ENCODE data around the gene CPLX1.

The CPLX1 gene

GRCh38 chr4:832108-832507, 6.2 kb upstream of the CPLX1 start:
- no peak for DNase-seq

DNA sequence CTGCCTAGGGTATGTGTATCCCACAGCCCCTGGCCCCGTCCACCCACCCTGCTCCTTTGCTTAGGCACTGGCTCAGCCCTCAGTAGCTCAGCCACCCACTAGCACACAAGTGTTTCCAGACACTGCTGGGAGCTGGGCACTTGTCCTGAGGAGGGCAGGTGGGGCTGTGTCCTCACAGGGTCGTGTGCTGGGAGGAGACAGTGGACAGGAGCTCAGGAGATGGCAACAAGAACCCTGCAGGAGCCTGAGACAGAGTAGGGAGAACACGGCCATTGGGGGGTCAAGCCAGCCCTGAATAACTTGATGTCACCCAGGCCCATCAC, 5.5 kb upstream of the CPLX1 start:
- no peak for DNase-seq

DNA sequence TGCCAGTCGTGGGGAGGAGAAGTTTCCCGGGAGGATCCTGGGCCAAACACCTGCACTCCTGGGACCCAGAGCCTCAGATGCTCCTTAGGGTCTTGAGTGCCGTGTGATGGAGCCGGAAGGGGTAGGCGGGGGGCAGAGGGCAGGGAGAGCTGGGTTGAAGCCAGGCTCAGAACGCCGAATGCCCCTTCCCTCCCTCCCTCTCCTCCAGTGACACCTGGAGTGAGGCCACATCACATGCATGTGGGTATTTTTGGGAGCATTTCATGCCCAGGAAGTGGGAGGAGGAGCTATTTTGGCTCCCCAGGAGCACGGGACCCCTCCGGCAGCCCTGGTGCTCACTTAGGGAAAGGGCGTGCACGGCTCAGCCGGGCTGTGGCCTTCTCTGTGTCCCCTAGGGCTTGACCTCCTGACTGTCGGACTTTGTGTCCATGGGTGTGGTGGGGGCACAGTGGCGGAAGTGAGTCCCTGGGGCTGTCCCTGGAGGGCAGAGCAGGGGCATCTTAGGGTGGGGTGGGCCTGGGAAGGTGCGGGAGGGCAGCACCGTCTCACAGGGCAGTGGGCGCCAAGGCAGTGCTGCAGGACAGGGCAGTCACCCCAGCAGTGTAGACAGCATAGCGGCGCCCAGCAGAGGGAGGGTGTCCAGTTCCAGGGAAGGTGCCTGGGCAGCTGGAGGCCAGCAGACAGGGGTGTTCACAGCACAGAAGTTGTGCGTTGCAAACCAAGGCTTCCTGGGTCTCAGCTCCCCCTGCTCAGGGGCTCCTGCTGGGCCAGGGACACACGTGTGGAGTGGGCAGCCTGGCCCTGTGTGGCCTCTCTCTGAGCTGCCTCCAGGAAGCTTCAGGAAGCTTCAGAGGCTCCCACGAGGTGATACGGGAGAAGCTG, 4.9 kb upstream of the CPLX1 start:
- no peak for DNase-seq

DNA sequence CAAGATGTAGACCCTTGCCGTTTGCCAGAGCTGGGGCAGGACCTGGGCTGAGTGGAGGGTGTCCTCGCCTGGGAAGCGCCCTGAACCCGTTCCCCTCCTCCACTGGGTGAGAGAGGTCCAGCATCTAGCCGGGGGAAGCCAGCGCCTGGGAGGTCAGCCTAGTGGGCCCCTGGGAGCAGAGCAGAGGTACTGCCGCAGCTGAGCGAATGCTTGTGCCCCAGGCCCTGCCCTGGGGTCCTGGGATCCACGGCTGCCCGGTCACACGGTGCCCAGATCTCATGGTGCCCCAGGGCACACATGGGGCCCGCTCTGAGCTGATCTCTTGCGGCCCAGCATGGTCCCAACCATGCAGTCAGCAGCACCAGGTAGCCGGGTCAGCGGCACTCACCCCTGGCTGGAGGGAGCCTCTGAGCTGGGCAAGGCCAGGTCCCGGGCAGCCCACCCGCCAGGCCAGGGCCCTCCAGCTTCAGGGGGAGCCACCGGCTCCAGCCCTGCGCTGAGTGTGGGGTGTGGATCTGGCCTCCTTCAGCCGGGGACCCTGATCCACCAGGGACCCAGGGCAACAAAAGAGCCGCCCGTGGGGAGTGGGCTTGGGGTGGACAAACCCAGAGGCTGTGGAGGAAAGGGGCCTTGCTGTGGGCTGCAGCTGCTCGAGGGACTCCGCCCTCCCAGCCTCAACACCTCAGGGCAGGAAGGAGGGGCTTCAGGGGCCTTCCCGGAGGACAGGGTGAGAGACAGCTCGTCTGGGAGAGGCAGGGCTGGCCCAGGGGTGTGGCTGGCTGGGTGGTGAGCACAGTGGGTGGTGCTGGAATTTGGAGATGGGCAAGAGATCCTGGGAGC, 4.1 kb upstream of the CPLX1 start:
- no peak for DNase-seq

DNA sequence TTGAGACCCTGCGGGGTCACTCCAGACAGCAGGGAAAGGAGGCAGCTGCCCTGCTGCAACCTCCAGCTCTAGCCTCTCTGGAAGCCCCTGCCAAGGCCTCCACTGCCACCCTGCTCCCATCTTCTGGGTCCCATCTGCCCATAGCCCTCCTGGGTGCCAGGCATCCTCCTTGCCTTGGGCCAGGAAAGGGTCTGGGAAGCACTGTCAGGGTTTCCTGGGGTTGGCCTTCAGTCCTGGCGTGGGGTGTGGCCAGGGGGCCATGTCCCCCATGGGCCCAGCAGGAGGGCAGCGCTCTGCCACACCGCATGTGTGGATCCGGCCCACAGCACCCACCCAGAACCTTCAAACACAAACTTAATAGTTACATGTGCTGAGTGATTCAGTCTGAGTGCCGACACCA, 3.4 kb upstream of the CPLX1 start:
- DNase-seq, result no peak

DNA sequence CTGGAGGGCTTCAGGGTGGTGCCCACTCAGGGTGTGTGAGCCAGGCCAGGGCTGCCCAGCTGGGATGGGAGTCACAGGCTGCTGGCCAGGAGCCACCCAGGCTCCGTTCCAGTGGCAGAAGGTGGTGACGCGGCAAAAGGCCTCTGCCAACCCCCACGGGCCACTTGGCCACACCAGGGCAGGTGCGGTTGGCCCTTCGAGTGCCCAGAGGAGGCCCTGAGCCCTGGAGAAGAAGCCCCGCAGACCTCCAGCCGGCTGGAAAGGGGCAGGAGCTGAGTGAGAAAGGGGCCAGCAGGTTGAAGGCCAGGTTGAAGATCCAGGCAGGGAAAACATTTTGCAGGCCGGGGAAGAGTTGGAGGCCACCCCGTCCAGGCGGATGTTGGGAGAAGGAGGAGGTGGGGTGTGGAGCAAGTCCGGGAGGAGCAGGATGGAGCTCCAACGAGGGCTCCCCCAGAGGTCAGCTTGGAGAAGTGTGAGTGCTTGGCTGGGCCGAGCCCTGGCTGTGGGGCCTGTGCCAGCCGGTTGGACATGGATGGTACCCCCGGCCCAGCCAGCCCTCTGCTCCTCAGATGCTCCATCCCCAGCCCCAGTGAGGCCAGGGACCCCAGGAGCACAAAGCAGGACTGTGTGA, 2.8 kb upstream of the CPLX1 start:
- no peak for DNase-seq

- no peak for DNase-seq
These were observed 1.5 kb upstream of the CPLX1 start for GRCh38 chr4:827209-828081.

- DNase-seq, result peak; percentile 22
These were observed 729 bp upstream of the CPLX1 start for GRCh38 chr4:826508-827208.

DNA sequence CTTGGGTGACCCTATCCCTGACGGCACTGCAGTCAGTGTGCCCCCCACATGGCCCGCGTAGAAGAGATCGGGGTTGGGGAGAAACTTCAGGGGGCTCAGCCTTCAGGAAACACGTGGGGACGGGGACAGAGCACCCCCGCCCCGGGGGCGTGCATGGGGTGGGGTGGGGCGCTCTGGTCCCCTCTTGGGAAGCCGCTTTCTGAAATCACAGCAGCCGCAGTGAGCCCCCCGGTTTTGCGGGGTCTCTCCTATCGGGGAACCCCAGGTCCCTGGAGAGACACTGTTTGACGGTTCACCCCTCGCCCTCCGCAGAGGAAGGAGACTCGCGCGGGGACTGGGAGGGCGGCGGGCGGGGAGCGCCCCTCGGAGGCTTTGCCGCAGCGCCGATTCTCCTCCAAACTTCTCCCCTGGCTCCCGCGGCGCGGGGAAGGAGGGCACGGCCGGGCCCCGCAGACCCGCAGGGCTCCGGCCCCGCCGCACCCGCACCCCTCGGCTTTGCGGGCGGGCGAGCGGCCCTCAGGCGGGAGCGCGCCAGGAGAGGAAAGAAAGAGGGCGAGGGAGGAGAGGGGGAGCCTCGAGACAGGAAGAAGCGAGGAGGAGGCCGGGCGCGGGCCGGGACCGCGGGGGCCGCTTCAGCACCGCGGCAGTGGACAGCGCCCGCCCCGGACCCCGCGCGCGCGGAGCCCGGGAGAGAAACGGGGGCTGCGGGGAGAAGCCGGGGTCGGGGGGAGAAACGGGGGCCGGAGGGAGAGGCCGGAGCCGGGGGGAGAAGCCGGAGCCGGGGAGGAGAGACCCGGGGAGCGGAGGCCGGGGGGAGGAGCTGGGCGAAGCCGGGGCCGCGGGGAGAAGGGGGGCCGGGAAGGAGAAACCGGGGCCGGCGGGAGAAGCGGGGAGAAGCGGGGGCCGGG, 612 bp downstream of the CPLX1 start:
- DNase-seq, result peak; percentile 38

DNA sequence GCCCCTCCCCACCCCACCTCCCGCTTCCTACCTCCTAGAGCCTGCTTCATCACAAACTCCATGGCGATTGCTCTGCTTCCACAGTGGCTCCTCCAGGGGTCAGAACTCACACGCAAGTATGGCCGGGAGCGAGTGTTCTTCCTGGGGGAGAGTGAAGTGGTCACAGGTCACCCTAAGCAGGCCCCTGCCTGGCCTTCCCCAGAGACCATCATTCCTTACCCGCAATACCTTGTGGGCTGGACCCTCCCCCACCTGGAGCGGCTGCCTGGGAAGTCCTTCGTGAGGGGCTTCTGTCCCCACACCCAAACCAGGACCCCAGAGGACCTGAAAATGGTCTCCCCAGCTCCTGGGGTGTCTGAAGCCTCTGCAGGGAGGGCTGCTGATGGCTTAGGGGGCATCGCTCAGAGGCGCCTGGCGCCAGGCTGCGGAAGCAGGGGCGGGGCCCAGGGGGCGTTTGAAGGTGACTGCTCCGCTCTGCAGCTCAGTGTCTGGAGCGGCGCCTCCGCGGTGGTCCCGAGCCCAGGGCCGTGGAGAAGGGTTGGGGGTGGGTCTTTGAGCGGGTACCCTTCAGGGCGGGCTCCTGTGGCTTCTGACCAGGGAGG, 1.4 kb downstream of the CPLX1 start:
- no peak for DNase-seq

GRCh38 chr4:823761-824460, 2.0 kb downstream of the CPLX1 start:
- DNase-seq, result no peak

DNA sequence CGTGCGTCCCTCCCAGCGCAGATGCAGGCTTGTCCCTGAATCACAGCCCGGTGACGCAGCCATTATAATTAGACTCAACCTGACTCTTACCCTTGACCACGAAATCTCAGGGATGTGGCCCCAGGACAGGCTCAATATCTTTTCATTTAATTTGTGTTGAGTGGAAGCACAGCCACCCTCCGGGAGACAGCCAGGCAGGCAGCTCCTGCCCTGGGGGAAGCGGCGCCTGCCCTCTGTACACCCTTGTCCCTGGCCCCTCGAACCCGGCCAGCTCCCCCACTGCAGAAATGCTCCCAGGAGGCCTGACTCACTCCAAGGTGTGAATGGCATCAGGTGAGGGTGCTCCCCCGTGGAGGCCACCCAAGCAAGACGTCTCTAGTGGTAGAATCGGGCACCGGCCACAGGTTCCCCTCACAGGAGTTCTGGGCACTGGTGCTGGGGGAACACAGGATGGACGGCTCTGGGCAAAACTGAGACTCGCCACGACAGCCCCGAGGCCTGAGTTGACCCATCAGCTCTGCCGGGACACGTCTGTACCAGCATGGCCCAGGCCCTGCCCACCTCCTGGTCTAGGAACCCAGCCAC, 2.7 kb downstream of the CPLX1 start:
- DNase-seq, result no peak

DNA sequence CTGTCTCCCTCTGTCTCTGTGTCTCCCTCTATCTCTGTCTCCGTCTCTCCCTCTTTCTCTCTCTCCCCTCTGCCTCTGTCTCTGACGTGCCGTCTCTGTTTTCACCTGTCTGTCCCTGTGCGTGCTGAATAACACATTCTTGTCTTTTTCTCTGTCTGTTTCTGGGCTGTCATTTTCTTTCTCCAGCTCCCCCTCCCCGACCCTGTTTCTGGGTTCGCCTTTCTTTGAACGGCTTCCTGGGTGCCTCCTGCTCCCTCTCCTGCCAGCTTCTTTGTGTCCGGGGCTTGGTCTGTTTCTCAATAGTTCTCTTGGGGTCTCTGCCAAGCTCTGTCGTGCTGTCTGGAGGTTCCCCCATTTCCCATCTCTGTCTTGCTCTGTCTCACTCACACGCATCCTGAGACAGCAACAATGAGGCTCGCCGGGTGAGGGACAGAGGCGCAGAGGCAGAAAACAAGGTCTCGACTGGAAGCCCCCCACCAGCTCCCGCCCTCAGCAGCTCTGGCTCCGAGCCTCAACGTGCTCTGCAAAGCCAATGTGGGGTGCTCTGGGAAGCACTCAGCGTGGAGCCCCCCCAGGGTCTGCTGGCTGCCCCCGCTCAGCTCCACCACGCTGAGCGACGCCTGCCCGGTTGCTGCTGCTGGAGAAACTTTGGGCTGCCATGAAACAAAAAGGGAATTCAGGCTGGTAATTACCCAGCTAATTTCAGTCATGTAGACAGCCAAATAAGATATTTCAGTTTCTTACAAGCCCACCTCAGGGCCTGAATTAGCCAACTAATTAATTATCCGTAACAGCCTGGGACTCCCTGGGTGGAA, 3.4 kb downstream of the CPLX1 start:
- DNase-seq, result no peak

DNA sequence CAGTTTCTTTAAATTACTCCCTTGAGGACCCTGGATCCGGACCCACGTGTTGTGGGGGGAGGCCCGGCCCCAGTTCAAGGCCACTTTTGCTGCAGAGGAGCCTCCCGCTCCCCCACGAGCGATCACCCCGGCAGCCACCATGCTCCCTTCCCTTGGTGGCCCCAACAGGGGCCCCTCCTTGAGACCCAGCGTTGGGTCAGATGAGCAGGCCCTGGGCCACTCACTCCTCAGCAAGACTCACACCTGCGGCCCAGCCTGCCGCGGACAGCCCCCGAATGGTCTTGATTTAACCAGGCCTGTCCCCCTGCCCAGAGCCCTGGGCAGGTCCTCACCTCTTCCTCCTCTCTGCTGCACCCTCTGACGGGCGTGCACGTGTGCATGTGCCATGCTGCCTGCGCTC, 4.3 kb downstream of the CPLX1 start:
- DNase-seq, result no peak

DNA sequence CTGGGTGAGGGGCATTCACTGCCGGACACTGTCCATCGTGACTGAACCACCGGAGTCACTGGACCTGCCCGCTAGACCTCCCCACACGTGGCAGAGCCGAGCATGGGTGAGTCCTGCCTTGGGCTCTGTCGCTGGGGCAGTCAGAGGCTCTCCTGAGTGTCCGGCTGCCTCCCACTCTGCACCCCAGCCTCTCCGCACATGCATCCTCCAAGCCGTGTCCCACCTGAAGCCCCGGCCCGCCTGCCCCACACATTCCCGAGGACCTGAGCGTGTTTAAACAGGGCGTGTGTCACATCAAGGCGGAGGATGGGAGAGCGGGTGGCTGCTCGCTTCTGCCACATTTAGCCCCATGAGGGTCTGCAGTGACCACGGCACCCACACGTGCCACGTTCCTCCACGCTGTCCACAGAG, 4.7 kb downstream of the CPLX1 start:
- DNase-seq, result no peak

DNA sequence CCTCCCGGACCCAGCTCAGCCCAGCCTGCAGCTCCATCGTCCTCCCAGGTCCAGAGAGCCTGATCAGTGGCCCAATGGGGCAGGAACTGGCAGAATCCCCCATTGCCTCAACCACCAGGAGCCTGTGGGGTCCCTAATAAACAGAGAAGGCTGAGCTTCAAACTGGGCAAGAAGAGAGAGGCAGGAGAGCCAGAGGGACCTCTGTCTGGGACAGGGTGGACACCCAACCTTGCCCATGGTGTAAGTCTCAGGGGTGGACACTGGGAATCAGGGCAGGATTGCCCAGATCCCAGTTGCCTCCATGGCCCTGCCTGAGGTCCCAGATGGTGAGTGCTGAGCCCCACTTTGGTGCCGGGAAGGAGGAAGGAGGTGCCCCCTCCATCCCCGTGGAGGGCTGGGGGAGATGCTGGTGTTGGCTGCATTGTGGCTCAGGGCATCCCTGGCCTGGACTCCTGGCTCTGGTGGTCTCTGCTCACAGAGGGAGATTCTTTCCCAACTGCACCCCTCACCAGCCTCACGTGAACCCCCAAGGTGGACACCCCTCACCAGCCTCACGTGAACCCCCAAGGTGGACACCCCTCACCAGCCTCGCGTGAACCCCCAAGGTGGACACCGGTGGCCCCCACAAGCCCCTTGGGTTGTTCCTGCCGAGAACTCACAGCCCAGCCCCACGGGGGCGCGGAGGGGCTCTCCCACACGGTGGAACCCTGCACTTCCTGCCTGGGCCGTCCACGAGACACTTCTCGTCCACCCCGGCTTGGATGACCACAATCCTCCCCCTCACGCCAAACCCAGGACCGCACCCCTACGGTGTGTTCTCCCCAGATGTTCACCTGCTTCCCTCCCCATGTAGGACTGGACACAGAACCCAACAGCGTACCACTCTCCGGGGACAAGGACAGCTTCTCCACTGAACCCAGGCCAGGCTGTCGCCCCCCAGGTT, 5.4 kb downstream of the CPLX1 start:
- no peak for DNase-seq

Data from NCI-H146 (cell line).